B cell (primary cell): ENCODE results near the gene PYGM.

Experiments used
- CTCF ChIP-seq: fragments of 200-600 bp; IDR thresholded peaks from one replicate; pipeline ENCODE4 v1.8.0; 2022; ENCODE audit warnings: antibody characterized with exemption, mild to moderate bottlenecking
- EZH2 ChIP-seq: IDR thresholded peaks from 2 replicates; pipeline ENCODE4 v1.6.1; 2012; ENCODE audit warnings: borderline replicate concordance, low read depth, mild to moderate bottlenecking, moderate library complexity, low read length; ENCODE audit not compliant: insufficient read depth, poor library complexity, severe bottlenecking

GRCh38 chr11:64760759-64761420, 1.1 kb upstream of the PYGM start:
- TF ChIP-seq CTCF (no peak), EZH2 (no peak)
